CD4-positive, alpha-beta T cell (primary cell): ENCODE measurements around the gene NAPG. TPM values are rescaled to one million over a fixed set of nuclear protein-coding genes. Genes with fewer than 3 reads are reported as not detected.

Experiments
- total RNA-seq, 174 experiments: library from RNA in 2 of 174; stranded (reverse) in 2 of 174; gene quantifications; one replicate each; pipeline ENCODE4 v1.2.3 and lab custom pipeline; 2021 to 2026

NAPG gene
- total RNA-seq, 2 experiments from 2014 or later, result 25.9 to 27.3 TPM

Other genes starting within 250 kb of the NAPG start
- gene APCDD1, start 71.4 kb upstream of the NAPG start, total RNA-seq, result not detected